Peyer's patch (tissue), 4 donors: ENCODE results near the gene SH3BP1.

Experiments
- CTCF ChIP-seq, 6 experiments: fragments of 450-650 bp in 4 of 6; fragments of 200-600 bp in 2 of 6; sonication (generic) in 1 of 6; IDR thresholded peaks; one replicate each; pipeline ENCODE4 v1.5.1; 2017 to 2019; ENCODE audit warnings: antibody characterized with exemption in 6 of 6, mild to moderate bottlenecking in 3 of 6, moderate library complexity in 1 of 6
- POLR2A ChIP-seq, 2 donors: fragments of 450-650 bp; IDR thresholded peaks; one replicate each; pipeline ENCODE4 v1.5.1; 2017; ENCODE audit warnings: antibody characterized with exemption in 2 of 2, mild to moderate bottlenecking in 2 of 2, moderate library complexity in 2 of 2

DNA sequence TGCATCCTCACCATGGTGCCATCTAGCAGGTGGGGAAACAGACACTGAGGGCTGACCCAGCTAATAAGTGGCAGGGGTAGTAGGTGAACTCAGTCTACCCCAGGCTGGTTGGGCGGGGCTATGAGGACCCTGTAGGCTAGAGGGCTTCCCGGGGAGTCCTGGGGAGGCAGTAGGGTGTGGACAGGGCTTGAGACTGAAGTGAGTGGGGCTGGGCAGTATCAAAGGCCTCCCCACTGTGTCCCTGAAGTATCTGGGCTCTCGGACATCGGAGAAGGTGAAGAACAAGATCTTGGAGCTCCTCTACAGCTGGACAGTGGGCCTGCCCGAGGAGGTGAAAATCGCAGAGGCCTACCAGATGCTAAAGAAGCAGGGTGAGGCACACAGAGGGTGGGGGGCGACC is 19.5 kb upstream of the SH3BP1 start:
- no peak for TF ChIP-seq CTCF (IDR thresholded peaks at IDR 0.05)
- no peak for TF ChIP-seq POLR2A (IDR thresholded peaks at IDR 0.05)
